SU-DHL-6 (cell line): ENCODE data around the gene ARPP21.

Experiments used
- H2AFZ ChIP-seq: fragments of 200-600 bp; sonication (generic); 2 replicates; pipeline ENCODE4 v1.6.1; 2014; ENCODE audit warnings: low read depth, mild to moderate bottlenecking, moderate library complexity, mixed read lengths, antibody characterized with exemption, low read length; ENCODE audit not compliant: severe bottlenecking
- H3F3A ChIP-seq: fragments of 200-600 bp; shearing (Covaris generic); 2 replicates; pipeline ENCODE4 v1.6.0; 2016; ENCODE audit warnings: antibody characterized with exemption, mild to moderate bottlenecking; ENCODE audit not compliant: insufficient read depth
- H3K27ac ChIP-seq: fragments of 200-600 bp; sonication (generic); 2 replicates; pipeline ENCODE4 v1.5.1; 2016; ENCODE audit warnings: low read depth, mild to moderate bottlenecking, low read length, moderate library complexity, mixed read lengths
- H3K27me3 ChIP-seq: fragments of 200-600 bp; sonication (generic), shearing (Covaris generic); 2 replicates; pipeline ENCODE4 v1.6.0; 2014; ENCODE audit warnings: mild to moderate bottlenecking, low read length
- H3K36me3 ChIP-seq: fragments of 200-600 bp; sonication (generic); 2 replicates; pipeline ENCODE4 v1.6.1; 2014; ENCODE audit warnings: mild to moderate bottlenecking, low read length, mixed read lengths
- H3K4me2 ChIP-seq: fragments of 300-600, 200-600 bp; shearing (Covaris generic), sonication (generic); 2 replicates; pipeline ENCODE4 v1.6.0; 2014; ENCODE audit warnings: low read length, low read depth, mild to moderate bottlenecking; ENCODE audit not compliant: poor library complexity, severe bottlenecking
- H3K4me3 ChIP-seq: fragments of 200-600 bp; sonication (generic); 2 replicates; pipeline ENCODE4 v1.5.1; 2014; ENCODE audit warnings: antibody characterized with exemption, low read length, mild to moderate bottlenecking, mixed read lengths; ENCODE audit not compliant: insufficient read depth, poor library complexity, severe bottlenecking
- H3K79me2 ChIP-seq: fragments of 200-600 bp; sonication (generic); 2 replicates; pipeline ENCODE4 v1.6.1; 2014; ENCODE audit warnings: mild to moderate bottlenecking, low read length, moderate library complexity; ENCODE audit not compliant: insufficient read depth
- H3K9ac ChIP-seq: fragments of 200-600 bp; sonication (generic); 2 replicates; pipeline ENCODE4 v1.7.0; 2014; ENCODE audit warnings: mild to moderate bottlenecking, low read length
- H3K9me2 ChIP-seq: fragments of 200-600 bp; sonication (generic); replicated peaks from 2 replicates; pipeline ENCODE4 v1.6.1; 2014; ENCODE audit warnings: low read length; ENCODE audit not compliant: insufficient read depth
- H3K9me3 ChIP-seq: fragments of 200-600 bp; sonication (generic); 2 replicates; pipeline ENCODE4 v1.6.1; 2014; ENCODE audit warnings: low read length, mixed read lengths; ENCODE audit not compliant: insufficient read depth
- H4K20me1 ChIP-seq: fragments of 200-600 bp; sonication (generic); 2 replicates; pipeline ENCODE4 v1.6.1; 2014; ENCODE audit warnings: low read depth, mild to moderate bottlenecking, antibody characterized with exemption, low read length, moderate library complexity, mixed read lengths
- CTCF ChIP-seq: fragments of 200-600 bp; sonication (generic); IDR thresholded peaks from one replicate; pipeline ENCODE4 v1.5.1; 2017; ENCODE audit warnings: antibody characterized with exemption, mild to moderate bottlenecking, low read length, moderate library complexity; ENCODE audit not compliant: insufficient read depth, poor library complexity, severe bottlenecking
- EZH2phosphoT487 ChIP-seq: fragments of 200-600 bp; sonication (generic), shearing (Covaris generic); conservative IDR thresholded peaks from 2 replicates; pipeline ENCODE4 v1.6.1; 2018; ENCODE audit warnings: mild to moderate bottlenecking, antibody characterized with exemption, low read length, moderate library complexity, mixed read lengths

Gene ARPP21

GRCh38 chr3:35639254-35640186 is at the start of gene ARPP21:
ARPP21 (plus strand) TSS chr3:35639525; CDS start chr3:35681752, 42,227 bp downstream.
- no peak within 1 kb of the TSS for H3K27ac ChIP-seq
- no peaks in the 10 kb centered on the region for H3K36me3 ChIP-seq
- no peaks in the 10 kb centered on the region for H4K20me1 ChIP-seq
- H3K79me2 ChIP-seq, result no peaks in the 10 kb centered on the region
- no peaks in the 10 kb centered on the region for H3K9me3 ChIP-seq
- H3F3A ChIP-seq, result no peaks in the 10 kb centered on the region
- no peak within 1 kb of the TSS for H3K4me2 ChIP-seq
- H3K9me2 ChIP-seq, result no peaks in the 10 kb centered on the region
- H3K27me3 ChIP-seq, result no peaks in the 10 kb centered on the region
- no peak for TF ChIP-seq CTCF
- no peak for TF ChIP-seq EZH2phosphoT487
- no peak within 1 kb of the TSS for H3K4me3 ChIP-seq
- H2AFZ ChIP-seq, result no peak within 1 kb of the TSS
- no peak within 1 kb of the TSS for H3K9ac ChIP-seq

GRCh38 chr3:35592589-35593295 is 46.6 kb upstream of the ARPP21 start:
- no peaks in the 10 kb centered on the region for H3F3A ChIP-seq
- H3K9me3 ChIP-seq, result no peaks in the 10 kb centered on the region
- TF ChIP-seq EZH2phosphoT487, result no peak
- no peak for TF ChIP-seq CTCF
- no peak overlapping the region for H3K9ac ChIP-seq
- H3K79me2 ChIP-seq, result no peaks in the 10 kb centered on the region
- H3K9me2 ChIP-seq, result no peaks in the 10 kb centered on the region
- H3K27ac ChIP-seq, result no peak overlapping the region
- H3K36me3 ChIP-seq, result no peaks in the 10 kb centered on the region
- no peaks in the 10 kb centered on the region for H4K20me1 ChIP-seq
- H3K27me3 ChIP-seq, result no peaks in the 10 kb centered on the region
- no peak overlapping the region for H2AFZ ChIP-seq
- H3K4me2 ChIP-seq, result no peak overlapping the region
- H3K4me3 ChIP-seq, result no peak overlapping the region

GRCh38 chr3:35594739-35595138 is 44.6 kb upstream of the ARPP21 start:
- Histone ChIP-seq H4K20me1 (no peaks in the 10 kb centered on the region), H2AFZ (no peak overlapping the region), H3K9me3 (no peaks in the 10 kb centered on the region), H3K4me3 (no peak overlapping the region), H3K9me2 (no peaks in the 10 kb centered on the region), H3K27ac (no peak overlapping the region), H3K36me3 (no peaks in the 10 kb centered on the region), H3K9ac (no peak overlapping the region), H3K27me3 (no peaks in the 10 kb centered on the region), H3K4me2 (no peak overlapping the region), H3K79me2 (no peaks in the 10 kb centered on the region), H3F3A (no peaks in the 10 kb centered on the region)
- TF ChIP-seq EZH2phosphoT487, result no peak
- TF ChIP-seq CTCF, result no peak
